Urinary bladder (tissue), 4 donors: ENCODE measurements around the gene USP5. TPM values are rescaled to one million over a fixed set of nuclear protein-coding genes. Genes with fewer than 3 reads are reported as not detected.
"Not testable (repeated sequence)": the region's sequence is repeated elsewhere in the genome, so short reads cannot be mapped to it uniquely, and the experiment has no call there.

Experiments used
- DNase-seq: peaks from one replicate; pipeline ENCODE4 v3.0.0-alpha.2; 2015; ENCODE audit errors: extremely low spot score
- H3K27ac ChIP-seq: one replicate; pipeline ENCODE4 v1.5.1; 2013; ENCODE audit warnings: low read depth, mild to moderate bottlenecking, moderate library complexity
- H3K36me3 ChIP-seq: one replicate; pipeline ENCODE4 v1.6.1; 2013; ENCODE audit warnings: mild to moderate bottlenecking, moderate library complexity; ENCODE audit not compliant: insufficient read depth
- H3K4me1 ChIP-seq: one replicate; pipeline ENCODE4 v1.6.1; 2013; ENCODE audit warnings: mild to moderate bottlenecking, moderate library complexity; ENCODE audit not compliant: insufficient read depth
- H3K4me3 ChIP-seq: one replicate; pipeline ENCODE4 v1.5.1; 2013; ENCODE audit warnings: low read depth, low read length
- WGBS: extraction: QIAGEN DNeasy Blood & Tissue Kit; methylation state at CpG from one replicate; pipeline ENCODE4 v1.1.7; 2013; 5-methylcytosine and 5-hydroxymethylcytosine counted together
- polyA plus RNA-seq: library from polyadenylated mRNA; stranded (reverse); fragments of 200-250 nt; gene quantifications from one replicate; pipeline ENCODE4 v1.2.3, GENCODE V29; 2013
- total RNA-seq: library from RNA; depleted of rRNA; stranded (reverse); fragments of >200 nt; gene quantifications from one replicate; pipeline ENCODE4 v1.2.3, GENCODE V29; 2014
- donor health status: healthy with polysubstance abuse.
- donor health status: healthy.

The USP5 gene
- total and polyA plus RNA-seq, 2 donors: 29.0 to 60.1 TPM

- Histone ChIP-seq H3K4me1 (no peaks in the 10 kb centered on the region), H3K36me3 (peaks cover 3% of the 10 kb centered on the region), H3K27ac (no peak overlapping the region), H3K4me3 (no peak overlapping the region)
- 75% methylated on average over 4 of the region's 4 CpGs for WGBS
- DNase-seq: no peak
Observed at GRCh38 chr12:6902448-6902847, 50.5 kb downstream of the USP5 start.

GRCh38 chr12:6903722-6904121 is 51.8 kb downstream of the USP5 start:
- no peak overlapping the region for H3K27ac ChIP-seq
- peaks cover 3% of the 10 kb centered on the region for H3K36me3 ChIP-seq
- WGBS: 57% methylated on average over 1 of the region's 1 CpG
- no peaks in the 10 kb centered on the region for H3K4me1 ChIP-seq
- no peak for DNase-seq
- H3K4me3 ChIP-seq: no peak overlapping the region

- Histone ChIP-seq H3K4me3 (peak within 1 kb of the TSS; percentile 53), H3K4me1 (no peaks in the 10 kb centered on the region), H3K27ac (peak within 1 kb of the TSS; percentile 38), H3K36me3 (peaks cover 3% of the 10 kb centered on the region)
- peak; percentile 97 for DNase-seq
- WGBS: 4% methylated on average over 34 of the region's 34 CpGs
Observed at GRCh38 chr12:6904280-6905276, 52.6 kb downstream of the USP5 start, which contains the start of gene LRRC23. LRRC23 (plus strand) TSS chr12:6904822; CDS start chr12:6905634, 812 bp downstream.

- peak overlapping the region; percentile 53 for H3K4me3 ChIP-seq
- H3K4me1 ChIP-seq: no peaks in the 10 kb centered on the region
- peaks cover 3% of the 10 kb centered on the region for H3K36me3 ChIP-seq
- DNase-seq: no peak
- 55% methylated on average over 5 of the region's 5 CpGs for WGBS
- no peak overlapping the region for H3K27ac ChIP-seq
Observed at GRCh38 chr12:6905414-6906040, 53.6 kb downstream of the USP5 start.

GRCh38 chr12:6908141-6908540 is 56.2 kb downstream of the USP5 start:
- H3K4me3 ChIP-seq, H3K36me3 ChIP-seq, H3K27ac ChIP-seq, H3K4me1 ChIP-seq, DNase-seq: not testable (repeated sequence)
- 96% methylated on average over 11 of the region's 11 CpGs for WGBS

- 88% methylated on average over 4 of the region's 4 CpGs for WGBS
- no peak for DNase-seq
- Histone ChIP-seq H3K36me3 (peaks cover 3% of the 10 kb centered on the region), H3K4me1 (no peaks in the 10 kb centered on the region), H3K4me3 (no peak overlapping the region), H3K27ac (no peak overlapping the region)
Observed at GRCh38 chr12:6909421-6910145, 57.6 kb downstream of the USP5 start.

- Histone ChIP-seq H3K27ac (no peak overlapping the region), H3K4me3 (no peak overlapping the region), H3K36me3 (no peaks in the 10 kb centered on the region), H3K4me1 (no peaks in the 10 kb centered on the region)
- DNase-seq: no peak
- WGBS: 89% methylated on average over 15 of the region's 15 CpGs
Observed at GRCh38 chr12:6912164-6912935, 60.4 kb downstream of the USP5 start.

GRCh38 chr12:6914246-6914946 is 62.4 kb downstream of the USP5 start, which contains the start of gene ENO2:
ENO2 (plus strand) TSS chr12:6914580; CDS start chr12:6915833, 1,253 bp downstream.
- no peaks in the 10 kb centered on the region for H3K4me1 ChIP-seq
- H3K4me3 ChIP-seq: peak within 1 kb of the TSS; percentile 61
- under 1% methylated on average over 68 of the region's 68 CpGs for WGBS
- no peak for DNase-seq
- peak within 1 kb of the TSS; percentile 66 for H3K27ac ChIP-seq
- no peaks in the 10 kb centered on the region for H3K36me3 ChIP-seq

- Histone ChIP-seq H3K27ac (no peak overlapping the region), H3K4me1 (no peaks in the 10 kb centered on the region), H3K4me3 (peak overlapping the region; percentile 61), H3K36me3 (no peaks in the 10 kb centered on the region)
- no peak for DNase-seq
- WGBS: 19% methylated on average over 29 of the region's 29 CpGs
Observed at GRCh38 chr12:6914947-6915788, 63.2 kb downstream of the USP5 start.

- Histone ChIP-seq H3K36me3 (no peaks in the 10 kb centered on the region), H3K4me3 (no peak overlapping the region), H3K4me1 (no peaks in the 10 kb centered on the region), H3K27ac (no peak overlapping the region)
- WGBS: 78% methylated on average over 14 of the region's 14 CpGs
- no peak for DNase-seq
Observed at GRCh38 chr12:6915789-6916285, 63.9 kb downstream of the USP5 start.
